HG03135 (cell line): ENCODE data around the gene ZEB2.

Experiments
- ATAC-seq: cut with Tn5 transposase; IDR thresholded peaks from one replicate; pipeline ENCODE4 v1.9.1; 2021; ENCODE audit warnings: mild to moderate bottlenecking, moderate library complexity; ENCODE audit not compliant: unreplicated experiment

The ZEB2 gene

DNA sequence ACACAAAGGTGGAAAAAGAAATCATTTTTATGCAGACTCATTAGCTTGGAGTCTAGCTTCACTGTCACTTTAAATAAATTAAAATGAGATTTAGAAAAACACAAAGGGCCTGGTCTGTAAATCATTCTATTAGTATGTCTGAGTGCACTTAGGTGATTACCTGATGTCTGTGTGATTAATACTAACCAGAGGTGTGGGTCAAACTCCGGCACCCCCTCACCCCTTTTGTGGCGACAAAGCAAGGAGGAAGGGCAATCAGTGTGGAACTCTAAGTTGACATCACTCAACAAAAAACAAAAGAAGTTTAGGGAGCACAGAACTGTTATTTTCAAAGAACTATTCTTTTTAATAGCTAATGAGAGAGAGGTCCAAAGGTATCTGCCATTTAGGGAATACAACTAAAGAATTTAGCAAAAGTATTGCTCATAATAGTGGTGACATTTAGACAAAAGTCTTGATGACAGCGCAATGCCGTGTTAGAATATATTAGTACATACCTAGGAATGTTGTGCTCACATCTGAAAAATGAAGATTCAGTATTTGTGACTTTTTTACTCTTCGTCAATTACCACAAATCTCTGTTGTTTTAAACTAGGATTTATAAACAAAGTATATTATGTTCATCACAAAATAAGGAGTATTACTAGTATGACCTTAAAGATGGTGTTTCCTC, 66.3 kb downstream of the ZEB2 start:
- no peak for ATAC-seq

DNA sequence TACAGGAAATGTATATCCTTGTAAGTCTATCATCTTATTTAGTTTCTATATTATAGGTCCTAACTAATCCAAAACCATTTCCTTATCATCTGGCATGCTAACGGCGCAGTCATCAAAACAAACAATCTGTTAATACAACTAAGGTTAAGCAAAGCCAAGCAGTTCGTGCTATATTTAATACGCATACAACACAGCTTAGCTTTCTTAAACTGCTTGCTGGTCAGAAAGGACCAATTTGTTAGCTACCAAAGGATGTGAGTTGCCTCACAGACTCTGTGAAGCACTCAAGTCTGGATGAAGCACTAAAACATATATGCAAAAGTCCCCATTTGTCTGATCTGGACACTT, 67.0 kb downstream of the ZEB2 start:
- ATAC-seq: no peak

DNA sequence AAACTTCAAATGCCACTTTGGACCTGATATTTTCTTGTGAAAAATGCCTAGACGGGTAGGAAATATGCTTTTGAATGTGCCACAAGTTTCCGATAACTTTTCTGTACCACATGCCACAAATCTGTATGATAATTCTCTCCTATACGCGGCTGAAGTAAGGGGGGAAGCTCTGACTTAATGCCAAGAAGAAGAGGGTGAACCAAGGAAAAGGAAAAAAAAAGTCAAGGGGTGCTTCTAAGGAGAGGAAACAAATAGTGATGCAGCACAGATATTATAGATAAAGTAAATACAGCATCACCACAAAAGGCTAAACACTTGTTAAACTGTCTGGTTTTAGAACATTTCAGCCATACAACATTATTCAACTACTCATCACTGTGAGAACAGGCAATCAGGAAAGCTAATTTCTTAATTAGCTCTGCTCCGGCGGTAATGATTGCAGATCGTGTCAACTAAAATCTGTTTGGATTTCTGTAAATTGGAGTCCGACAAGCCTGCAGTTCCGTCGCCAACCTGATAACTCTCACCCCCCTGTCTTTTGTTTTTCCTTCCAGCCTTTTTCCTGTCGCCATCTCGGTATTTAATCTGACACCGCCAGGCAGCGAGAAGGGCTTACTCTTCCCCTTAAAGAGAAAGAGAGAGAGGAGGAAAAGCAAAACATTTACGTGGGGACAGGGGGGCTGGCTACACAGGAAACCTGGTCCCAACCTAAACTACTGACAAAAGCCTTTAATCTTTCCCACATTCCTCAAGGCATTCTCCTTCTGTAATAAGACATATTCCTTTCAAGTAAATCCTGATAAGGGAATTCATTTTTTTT, 67.5 kb downstream of the ZEB2 start:
- ATAC-seq: no peak

DNA sequence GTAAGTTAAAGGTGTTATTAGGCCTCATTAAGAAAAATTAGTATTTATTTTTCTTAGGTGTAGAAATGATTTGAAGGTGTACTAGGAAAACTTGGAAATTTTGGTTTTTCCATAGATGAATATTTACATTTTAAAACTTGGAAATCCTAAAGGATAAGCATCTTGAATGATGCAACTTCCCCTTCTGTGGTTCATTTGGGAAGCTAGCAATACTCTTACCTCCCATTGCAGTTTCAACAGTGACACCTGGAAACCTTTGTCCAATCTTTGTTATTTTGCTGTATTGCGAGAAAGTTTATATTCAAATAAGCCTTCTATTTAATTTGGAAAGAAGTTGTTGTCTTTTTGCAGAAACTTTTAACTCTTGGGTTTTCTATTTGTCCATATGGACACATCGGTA, 68.5 kb downstream of the ZEB2 start:
- no peak for ATAC-seq

DNA sequence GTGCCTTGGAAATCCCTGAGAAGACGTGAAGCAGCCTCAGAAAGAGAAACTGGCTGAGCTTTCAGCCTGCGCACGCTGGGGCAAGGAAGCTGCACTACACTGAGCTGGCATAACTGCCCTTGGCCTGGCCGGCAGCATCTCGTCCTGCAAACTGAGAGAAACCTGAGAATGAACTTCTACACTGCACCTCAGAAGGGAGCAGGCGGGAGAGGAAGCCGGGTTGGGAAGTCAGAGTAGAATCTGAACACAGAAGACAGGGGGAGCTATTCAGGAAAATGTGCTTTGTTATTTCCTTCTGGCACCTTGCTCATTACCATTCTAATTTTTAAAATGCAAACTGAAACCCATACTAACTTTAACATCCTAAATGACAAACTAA, 70.9 kb downstream of the ZEB2 start:
- ATAC-seq: no peak

DNA sequence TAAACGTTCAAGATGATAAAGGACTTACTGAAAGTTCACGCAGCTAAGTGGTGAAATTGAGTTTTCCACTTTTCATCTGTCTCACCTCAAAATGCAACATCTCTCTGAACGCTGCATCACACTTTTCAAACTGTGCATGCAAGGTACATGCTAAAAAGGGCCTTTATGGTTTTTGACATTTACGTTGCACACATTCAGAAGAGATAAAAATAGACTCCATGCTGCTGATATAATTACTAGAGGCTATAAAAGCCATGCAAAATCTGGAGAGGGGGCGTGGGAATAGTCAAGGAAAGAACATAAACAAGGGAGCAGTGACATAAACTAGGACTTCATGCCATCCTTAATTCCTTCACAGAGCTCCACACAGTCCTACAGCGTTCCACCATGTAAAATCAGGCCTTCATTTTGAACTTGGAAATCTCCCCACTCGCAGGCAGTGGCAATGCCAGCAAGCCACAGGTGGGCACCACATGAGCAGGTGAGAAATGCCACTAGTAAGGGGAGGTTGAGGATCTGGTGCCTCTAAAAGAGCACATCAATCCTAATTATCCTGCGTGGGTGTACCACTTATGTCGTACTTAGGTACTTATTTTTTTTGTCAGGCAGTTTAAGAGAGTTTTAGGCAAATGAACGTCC, 71.4 kb downstream of the ZEB2 start:
- no peak for ATAC-seq

DNA sequence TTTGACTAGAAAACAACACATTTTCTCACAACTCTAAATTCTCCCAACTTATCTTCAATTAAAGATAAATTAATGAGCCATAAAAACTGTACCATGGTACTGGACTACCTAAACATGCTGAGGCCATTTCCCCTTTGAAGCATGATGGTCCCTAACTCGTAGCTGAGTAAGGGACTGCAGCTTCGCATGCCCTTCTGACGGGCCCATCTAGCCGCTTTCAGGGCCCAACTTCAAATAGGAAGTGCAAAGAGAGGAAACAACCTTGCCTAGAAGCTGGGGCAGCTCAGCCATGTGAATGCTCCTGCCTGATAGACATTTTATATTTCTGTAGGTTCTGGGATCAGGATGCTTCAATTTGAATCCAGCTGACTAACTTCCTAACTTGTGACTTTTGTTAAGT, 72.4 kb downstream of the ZEB2 start:
- no peak for ATAC-seq

DNA sequence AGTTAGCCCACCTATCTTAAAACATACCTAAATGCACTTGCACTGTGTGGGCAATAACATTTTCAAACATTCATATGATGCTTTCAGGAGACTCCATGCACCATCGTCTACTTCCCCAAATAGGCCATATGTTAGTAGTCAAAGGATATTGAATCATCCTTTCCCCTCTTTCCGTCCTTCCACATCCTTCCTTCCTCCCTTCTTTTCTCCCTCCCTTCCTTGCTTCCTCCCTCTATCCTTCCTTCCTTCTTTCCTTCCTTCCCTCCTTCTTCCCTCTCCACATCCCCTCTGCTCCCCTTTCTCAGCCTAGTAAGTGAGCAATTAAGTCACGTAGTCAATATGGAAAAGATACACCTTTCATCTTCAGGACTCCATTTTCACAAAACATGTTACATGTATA, 73.8 kb downstream of the ZEB2 start:
- no peak for ATAC-seq

DNA sequence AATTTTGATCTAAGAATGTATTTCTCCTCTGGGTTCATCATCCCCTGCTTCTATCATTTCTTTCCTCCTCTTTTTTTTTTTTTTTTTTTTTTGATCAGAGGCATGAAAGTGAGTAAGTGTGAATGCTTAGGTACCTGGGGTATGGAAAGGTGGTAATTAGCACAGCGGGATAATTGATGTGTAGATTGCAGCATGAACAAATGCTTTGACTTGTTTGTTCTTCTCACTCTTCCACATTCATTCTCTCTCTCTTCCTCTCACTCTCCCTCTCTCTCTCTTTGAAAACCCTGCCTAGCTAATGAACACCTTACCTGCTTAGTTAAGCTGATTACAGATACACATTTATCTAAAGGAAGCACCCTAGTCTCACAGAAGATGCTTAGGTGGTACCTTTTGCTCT, 74.7 kb downstream of the ZEB2 start:
- ATAC-seq: no peak

DNA sequence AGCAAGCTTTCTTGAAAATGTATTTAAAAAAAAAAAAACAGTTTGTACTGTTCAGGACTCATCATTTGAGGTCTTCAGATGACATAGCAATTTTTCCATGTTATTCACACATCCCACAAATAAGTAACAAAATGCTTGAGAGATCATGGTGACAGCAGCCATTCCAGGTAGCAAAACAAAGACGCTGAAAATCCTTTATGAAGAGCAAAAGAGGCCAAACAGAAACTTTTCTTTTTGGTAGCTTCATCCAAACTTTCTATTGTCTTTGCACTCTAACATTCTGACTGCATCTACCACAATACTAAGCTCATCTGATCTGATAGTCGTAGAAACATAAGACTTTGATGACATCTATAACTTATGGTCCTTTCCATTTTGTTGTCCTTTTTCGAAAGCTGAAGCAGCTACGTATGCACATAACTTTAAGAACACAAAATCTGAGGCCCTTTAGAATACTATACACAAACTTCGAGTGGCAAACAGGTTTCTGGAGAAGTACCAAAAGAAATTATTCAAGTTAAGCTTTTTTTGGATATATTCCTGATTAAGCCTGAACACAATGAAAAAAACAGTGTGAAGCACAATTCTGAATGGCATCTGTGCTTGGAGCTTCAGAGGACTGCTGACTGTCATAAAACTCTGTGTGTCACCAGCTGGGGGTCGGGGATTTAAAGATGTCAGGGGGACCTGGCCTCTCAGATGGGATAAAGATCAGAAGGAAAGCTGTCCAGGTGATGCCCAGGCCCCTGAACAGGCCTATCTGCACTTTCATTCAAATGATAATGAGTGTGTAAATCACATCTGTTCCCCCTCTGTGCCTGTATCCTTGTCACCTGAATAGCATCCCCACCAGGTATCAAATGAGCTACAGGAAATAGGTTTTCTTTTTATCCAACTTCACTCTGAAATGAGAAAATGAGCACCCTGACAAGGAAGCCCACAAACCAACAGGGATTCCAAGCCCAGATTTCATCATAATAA, 75.8 kb downstream of the ZEB2 start:
- no peak for ATAC-seq

DNA sequence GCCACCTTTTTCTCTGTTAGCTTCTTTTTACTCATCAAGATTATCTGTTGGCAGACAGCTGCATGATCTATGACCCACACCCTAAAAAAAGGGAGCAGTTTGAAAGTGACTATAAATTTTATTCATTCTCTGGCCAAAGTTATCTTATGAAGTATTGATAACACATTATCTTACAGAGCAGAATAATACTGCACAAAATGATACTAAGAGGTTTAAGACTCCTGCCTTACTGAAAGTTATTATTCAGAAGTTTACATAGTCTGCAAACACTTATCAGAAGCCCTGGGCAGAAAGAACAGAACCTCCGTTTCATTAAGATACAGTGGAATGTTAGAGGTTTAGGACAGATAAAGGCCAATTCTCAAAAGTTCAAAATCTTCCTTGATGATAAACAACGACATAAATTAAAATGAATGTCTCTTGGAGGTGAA, 78.2 kb downstream of the ZEB2 start:
- ATAC-seq: no peak

DNA sequence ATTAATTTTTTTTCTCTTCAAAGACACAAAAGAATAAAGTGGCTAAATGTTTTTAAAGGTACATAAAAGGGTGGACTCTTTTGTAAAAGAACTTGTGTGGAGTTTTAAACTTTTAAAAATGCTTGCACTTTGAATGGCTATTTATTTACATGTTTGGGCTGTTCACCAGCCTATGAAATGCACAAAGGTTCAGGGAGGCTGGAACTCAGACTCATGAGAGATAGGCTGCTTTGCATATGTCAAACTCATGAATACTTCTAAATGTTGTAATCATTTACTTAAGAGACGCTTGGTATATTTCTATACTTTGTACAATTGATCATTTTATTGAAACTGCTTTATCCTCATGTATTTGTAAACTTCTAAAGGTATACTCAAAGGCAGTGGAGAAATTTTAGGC, 79.9 kb downstream of the ZEB2 start:
- ATAC-seq: no peak

DNA sequence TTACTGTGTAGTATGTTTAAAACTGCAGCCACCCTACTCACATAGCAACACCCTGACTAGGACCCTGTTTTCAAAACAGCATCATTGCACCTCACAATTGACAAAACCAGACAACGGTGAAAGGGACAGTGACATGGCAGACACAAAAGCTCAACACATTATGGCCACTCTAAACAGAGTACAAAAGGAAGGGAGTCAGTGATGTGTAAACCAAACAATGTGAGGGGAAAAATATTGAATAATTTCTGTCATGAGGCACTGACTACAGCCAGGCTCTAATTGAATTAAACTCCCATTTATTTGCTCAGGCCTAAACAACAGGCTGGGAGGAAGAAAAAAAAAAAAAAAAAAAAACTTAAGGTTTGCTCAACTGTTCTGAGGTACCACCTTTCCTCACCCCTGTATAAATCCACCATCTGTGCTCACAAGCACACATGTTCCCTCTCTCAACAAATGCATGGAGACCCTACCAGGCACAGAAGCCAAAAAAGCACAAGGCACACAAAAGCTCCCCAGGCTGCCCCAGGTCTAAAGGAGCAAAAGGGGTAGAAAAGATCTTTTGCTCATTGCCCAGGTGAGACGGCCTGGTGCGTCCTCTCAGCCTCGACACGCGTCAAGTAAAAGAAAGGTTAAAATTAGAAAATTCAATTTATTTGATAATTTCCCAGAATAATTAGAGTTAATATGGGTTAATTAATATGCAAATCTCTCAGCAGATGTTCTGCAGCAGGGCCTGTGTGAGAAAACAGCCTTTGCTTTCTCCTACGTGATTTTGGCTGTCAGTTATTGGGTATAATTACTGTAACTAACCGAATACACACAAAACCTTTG, 80.9 kb downstream of the ZEB2 start:
- no peak for ATAC-seq

DNA sequence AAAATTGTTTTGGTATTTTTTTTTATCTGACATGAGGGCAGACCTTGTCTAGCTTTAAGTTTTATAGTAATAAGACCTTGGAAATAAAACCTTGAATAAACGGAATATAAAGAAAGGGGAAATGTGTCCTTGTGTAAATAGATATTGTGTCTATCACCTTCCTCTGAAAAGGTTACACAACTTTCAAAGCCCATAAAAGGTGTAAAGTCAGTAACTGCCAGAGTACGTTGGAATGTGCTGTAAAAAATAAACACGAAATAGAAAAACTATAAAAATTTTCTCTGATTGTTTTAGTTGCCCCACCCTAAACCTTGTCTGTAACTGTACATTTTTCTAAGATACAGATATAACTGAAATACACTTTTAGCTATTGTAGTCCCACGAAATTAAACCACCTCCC, 82.3 kb downstream of the ZEB2 start:
- ATAC-seq: no peak

DNA sequence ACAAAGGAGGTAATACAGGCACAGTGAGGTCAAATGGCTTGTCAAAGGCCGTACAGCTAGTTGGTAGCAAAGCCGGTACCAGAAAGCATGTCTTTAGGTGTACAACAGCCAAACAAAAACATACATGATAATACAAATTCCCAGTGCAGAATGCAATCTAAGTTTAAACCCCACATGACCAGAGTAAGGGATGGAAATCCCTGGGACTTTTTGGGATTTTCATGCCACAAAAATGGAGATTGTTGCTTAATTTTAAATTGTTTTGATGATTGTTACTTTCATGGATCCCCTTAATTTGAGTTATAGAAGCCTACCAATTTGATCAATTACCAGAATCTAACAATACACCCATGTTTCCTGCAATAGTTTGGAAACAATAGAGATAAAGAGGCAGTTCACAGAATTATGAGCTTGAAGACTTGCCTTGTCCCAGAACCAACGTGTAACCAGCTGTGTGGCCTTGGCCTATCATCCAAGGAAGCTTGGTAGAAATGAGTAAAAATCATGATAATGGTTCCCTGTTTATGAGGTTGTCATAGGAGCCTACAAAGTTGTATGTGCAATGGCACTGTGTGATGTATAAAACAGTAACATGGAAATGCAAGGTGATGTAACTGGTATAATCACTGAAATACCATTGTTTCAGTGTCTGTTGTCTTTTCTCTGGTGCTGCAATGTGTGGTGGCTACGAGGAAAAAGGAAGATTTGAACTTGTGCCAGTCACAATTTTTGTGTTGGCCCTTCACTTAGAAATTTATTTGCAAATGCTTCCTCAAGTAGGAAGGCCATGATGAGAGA, 85.3 kb downstream of the ZEB2 start:
- no peak for ATAC-seq

DNA sequence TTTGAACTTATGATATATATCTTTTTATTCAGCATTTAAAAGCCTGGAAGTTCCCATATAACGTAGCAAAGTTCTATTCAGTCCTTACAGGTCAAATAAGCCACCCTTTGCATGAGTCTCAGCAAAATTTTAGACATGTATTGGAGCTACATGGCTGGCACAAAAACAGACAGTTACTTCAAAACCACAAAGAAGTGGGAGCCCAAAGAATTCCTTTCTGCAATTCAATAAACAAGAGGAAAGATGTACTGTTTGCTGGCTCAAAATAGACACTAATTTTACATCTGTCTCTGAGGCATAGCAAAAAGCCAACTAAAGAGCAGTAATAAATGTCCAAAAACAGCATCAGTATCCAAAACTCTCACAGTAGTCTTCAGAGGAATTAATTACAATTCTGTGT, 87.0 kb downstream of the ZEB2 start:
- no peak for ATAC-seq

DNA sequence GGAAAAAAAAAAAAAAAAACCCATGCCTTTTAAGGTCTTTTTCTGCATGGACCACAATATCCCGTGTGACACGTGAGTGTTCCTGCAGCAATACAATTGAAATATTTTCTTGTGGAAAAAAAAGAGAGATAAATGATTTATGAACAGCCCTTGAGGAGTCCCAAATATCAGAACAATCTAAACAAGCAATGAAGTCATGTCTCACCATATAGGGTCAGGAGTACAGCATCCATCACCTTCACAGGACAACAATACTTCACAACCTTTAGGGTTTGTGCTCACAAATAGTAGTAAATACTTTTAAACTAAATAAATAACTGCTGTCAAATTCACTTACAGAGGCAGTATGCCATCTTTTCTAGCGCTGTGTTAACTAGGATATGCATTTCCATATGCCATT, 87.9 kb downstream of the ZEB2 start:
- ATAC-seq: no peak

DNA sequence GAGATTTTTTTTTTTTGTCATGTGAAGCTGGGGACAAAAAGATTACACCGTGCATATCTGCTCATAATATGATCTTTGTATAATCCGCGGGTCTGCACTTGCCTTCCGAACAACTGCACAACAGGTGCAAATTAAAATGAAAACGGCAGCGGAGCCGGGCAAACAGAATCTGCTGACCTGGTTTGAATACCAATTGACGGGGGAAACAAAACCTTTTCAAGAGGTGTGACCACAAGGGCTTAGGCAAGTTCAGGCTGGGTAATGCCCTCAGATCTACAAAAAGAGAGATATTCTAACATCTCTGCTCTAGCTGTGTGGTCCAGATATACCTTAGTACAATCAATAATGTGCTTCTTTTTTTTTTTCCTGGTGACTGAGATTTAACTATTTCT, 88.5 kb downstream of the ZEB2 start:
- ATAC-seq: no peak

DNA sequence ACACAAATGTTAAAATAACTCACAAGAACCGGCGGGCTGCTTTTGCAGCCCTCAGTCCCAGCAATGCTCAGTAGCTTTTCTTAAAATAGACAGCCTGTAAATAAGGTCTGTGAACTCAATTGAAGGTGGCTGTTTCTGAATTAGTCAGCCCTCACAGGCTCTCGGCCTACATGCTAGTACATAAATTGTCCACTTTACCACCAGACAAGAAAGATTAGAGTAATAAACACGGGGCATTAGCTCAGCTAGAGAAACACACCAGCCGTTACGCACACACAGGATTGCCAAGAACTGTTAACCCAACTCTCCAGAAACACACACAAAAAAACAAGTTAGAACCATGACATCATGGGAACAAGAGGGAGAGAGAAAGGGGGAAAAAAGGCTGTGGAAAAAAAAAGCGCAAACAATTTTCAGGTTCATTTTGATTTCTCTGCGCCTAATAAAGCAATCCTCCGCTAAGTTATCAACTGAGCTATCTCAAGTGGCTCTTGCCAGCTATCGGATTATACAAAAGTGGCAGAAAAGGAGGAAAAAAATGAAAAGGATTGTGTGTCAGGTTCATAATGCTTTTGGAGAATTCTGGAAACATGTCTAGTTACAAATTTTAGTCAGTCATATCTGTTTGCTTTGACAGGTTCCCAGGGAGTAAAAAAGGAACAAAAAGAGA, 89.1 kb downstream of the ZEB2 start:
- ATAC-seq: peak; percentile 80
